Endothelial cell of umbilical vein (primary cell): ENCODE measurements around the gene MAN2A1.

Experiments used
- EZH2 ChIP-seq: IDR thresholded peaks from 2 replicates; pipeline ENCODE4 v1.6.1; 2012; ENCODE audit warnings: borderline replicate concordance, low read depth, mild to moderate bottlenecking, moderate library complexity, low read length, inconsistent platforms; ENCODE audit not compliant: severe bottlenecking
- POLR2A ChIP-seq: IDR thresholded peaks from 2 replicates; pipeline ENCODE4 v1.6.1; 2012; ENCODE audit warnings: low read depth, mild to moderate bottlenecking, control low read depth, low read length
- POLR2AphosphoS5 ChIP-seq: IDR thresholded peaks from 2 replicates; pipeline ENCODE4 v1.6.1; 2012; ENCODE audit warnings: low read depth, mild to moderate bottlenecking, control low read depth, low read length, moderate library complexity; ENCODE audit not compliant: insufficient read depth
- TF ChIP-seq, protein P1 (sequence below), 2 donors: IDR thresholded peaks; 1 replicate in 1 of 2; 2 replicates in 1 of 2; pipeline ENCODE4 v1.5.1; 2011; ENCODE audit warnings: low read length in 2 of 2, mild to moderate bottlenecking in 2 of 2, moderate library complexity in 2 of 2, control low read depth in 1 of 2, inconsistent platforms in 1 of 2, low read depth in 1 of 2; ENCODE audit not compliant: insufficient read depth in 1 of 2; ENCODE audit errors: extremely low read depth in 1 of 2

DNA sequence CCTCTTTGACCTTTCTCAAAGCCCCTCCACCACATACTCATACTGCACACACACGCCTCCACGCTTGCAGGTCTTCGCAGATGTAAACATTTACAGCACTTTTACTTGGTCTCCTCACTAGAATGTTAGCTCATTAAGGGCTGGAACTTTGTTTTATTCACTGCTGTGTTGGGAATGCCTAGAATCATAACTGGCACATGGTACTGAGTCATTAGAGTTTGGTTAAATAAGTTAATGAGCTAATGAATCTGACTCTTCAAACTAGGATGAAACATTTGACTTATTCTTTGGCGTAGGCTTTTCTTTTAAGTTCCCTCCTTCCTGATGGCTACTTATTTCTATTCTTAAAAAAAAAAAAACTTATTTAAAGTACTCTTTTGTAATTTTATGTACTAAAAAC lies 28.9 kb downstream of the MAN2A1 start:
- TF ChIP-seq, protein P1, sequence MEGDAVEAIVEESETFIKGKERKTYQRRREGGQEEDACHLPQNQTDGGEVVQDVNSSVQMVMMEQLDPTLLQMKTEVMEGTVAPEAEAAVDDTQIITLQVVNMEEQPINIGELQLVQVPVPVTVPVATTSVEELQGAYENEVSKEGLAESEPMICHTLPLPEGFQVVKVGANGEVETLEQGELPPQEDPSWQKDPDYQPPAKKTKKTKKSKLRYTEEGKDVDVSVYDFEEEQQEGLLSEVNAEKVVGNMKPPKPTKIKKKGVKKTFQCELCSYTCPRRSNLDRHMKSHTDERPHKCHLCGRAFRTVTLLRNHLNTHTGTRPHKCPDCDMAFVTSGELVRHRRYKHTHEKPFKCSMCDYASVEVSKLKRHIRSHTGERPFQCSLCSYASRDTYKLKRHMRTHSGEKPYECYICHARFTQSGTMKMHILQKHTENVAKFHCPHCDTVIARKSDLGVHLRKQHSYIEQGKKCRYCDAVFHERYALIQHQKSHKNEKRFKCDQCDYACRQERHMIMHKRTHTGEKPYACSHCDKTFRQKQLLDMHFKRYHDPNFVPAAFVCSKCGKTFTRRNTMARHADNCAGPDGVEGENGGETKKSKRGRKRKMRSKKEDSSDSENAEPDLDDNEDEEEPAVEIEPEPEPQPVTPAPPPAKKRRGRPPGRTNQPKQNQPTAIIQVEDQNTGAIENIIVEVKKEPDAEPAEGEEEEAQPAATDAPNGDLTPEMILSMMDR (IDR thresholded peaks at IDR 0.05; ENCODE audit: extremely low read depth in 1 of 2, insufficient read depth in 1 of 2, low read depth in 1 of 2, low read length in 2 of 2), result no peak
- TF ChIP-seq EZH2, result no peak
- TF ChIP-seq POLR2AphosphoS5, result no peak
- TF ChIP-seq POLR2A, result no peak
